ENCODE measurements around the gene OGFRL1.
A peak's percentile ranks its signal among the peaks of the same experiment; 100 is the strongest.
"Not testable (repeated sequence)": the region's sequence is repeated elsewhere in the genome, so short reads cannot be mapped to it uniquely, and the experiment has no call there.

OGFRL1 gene

GRCh38 chr6:71259888-71260604 lies 28.6 kb upstream of the OGFRL1 start:
- Histone ChIP-seq H3K4me1 (ENCODE audit: control insufficient read depth, insufficient read depth, low read length) (no peaks in the 10 kb centered on the region), H3K9me3 (ENCODE audit: control insufficient read depth, low read length) (no peaks in the 10 kb centered on the region), H3K36me3 (ENCODE audit: control insufficient read depth, insufficient read depth, low read length) (no peaks in the 10 kb centered on the region), H3K4me3 (ENCODE audit: low read length) (no peak overlapping the region), H3K9ac (ENCODE audit: low read length) (no peak overlapping the region), H3K27me3 (ENCODE audit: control insufficient read depth, insufficient read depth, low read length) (no peaks in the 10 kb centered on the region)

- Histone ChIP-seq H3K9ac (ENCODE audit: low read length) (no peak overlapping the region), H3K27me3 (ENCODE audit: control insufficient read depth, insufficient read depth, low read length) (no peaks in the 10 kb centered on the region), H3K4me1 (ENCODE audit: control insufficient read depth, insufficient read depth, low read length) (no peaks in the 10 kb centered on the region), H3K4me3 (ENCODE audit: low read length) (no peak overlapping the region), H3K36me3 (ENCODE audit: control insufficient read depth, insufficient read depth, low read length) (no peaks in the 10 kb centered on the region), H3K9me3 (ENCODE audit: control insufficient read depth, low read length) (no peaks in the 10 kb centered on the region)
Observed at GRCh38 chr6:71262914-71263313, 25.7 kb upstream of the OGFRL1 start.

GRCh38 chr6:71266392-71266791 lies 22.2 kb upstream of the OGFRL1 start:
- H3K4me1 ChIP-seq (ENCODE audit: control insufficient read depth, insufficient read depth, low read length); H3K27me3 ChIP-seq (ENCODE audit: control insufficient read depth, insufficient read depth, low read length): not testable (repeated sequence)

GRCh38 chr6:71268735-71269437 lies 19.7 kb upstream of the OGFRL1 start:
- H3K9ac ChIP-seq (ENCODE audit: low read length) = no peak overlapping the region
- H3K4me1 ChIP-seq (ENCODE audit: control insufficient read depth, insufficient read depth, low read length) = no peaks in the 10 kb centered on the region
- no peaks in the 10 kb centered on the region for H3K36me3 ChIP-seq (ENCODE audit: control insufficient read depth, insufficient read depth, low read length)
- no peak overlapping the region for H3K4me3 ChIP-seq (ENCODE audit: low read length)
- H3K9me3 ChIP-seq (ENCODE audit: control insufficient read depth, low read length) = no peaks in the 10 kb centered on the region
- H3K27me3 ChIP-seq (ENCODE audit: control insufficient read depth, insufficient read depth, low read length) = no peaks in the 10 kb centered on the region

More at GRCh38 chr6:71266392-71266791, 22.2 kb upstream of the OGFRL1 start:
- H3K4me3 ChIP-seq (ENCODE audit: low read length); H3K36me3 ChIP-seq (ENCODE audit: control insufficient read depth, insufficient read depth, low read length); H3K9me3 ChIP-seq (ENCODE audit: control insufficient read depth, low read length); H3K9ac ChIP-seq (ENCODE audit: low read length): not testable (repeated sequence)

GRCh38 chr6:71277926-71278600 lies 10.5 kb upstream of the OGFRL1 start:
- Histone ChIP-seq H3K36me3 (ENCODE audit: control insufficient read depth, insufficient read depth, low read length) (no peaks in the 10 kb centered on the region), H3K4me3 (ENCODE audit: low read length) (no peak overlapping the region), H3K9ac (ENCODE audit: low read length) (no peak overlapping the region), H3K4me1 (ENCODE audit: control insufficient read depth, insufficient read depth, low read length) (no peaks in the 10 kb centered on the region), H3K9me3 (ENCODE audit: control insufficient read depth, low read length) (no peaks in the 10 kb centered on the region), H3K27me3 (ENCODE audit: control insufficient read depth, insufficient read depth, low read length) (no peaks in the 10 kb centered on the region)

GRCh38 chr6:71279321-71279720 lies 9.3 kb upstream of the OGFRL1 start:
- no peak overlapping the region for H3K9ac ChIP-seq (ENCODE audit: low read length)
- no peaks in the 10 kb centered on the region for H3K27me3 ChIP-seq (ENCODE audit: control insufficient read depth, insufficient read depth, low read length)
- H3K4me1 ChIP-seq (ENCODE audit: control insufficient read depth, insufficient read depth, low read length) = no peaks in the 10 kb centered on the region
- no peak overlapping the region for H3K4me3 ChIP-seq (ENCODE audit: low read length)
- no peaks in the 10 kb centered on the region for H3K36me3 ChIP-seq (ENCODE audit: control insufficient read depth, insufficient read depth, low read length)
- H3K9me3 ChIP-seq (ENCODE audit: control insufficient read depth, low read length) = no peaks in the 10 kb centered on the region

- Histone ChIP-seq H3K36me3 (ENCODE audit: control insufficient read depth, insufficient read depth, low read length) (no peaks in the 10 kb centered on the region), H3K27me3 (ENCODE audit: control insufficient read depth, insufficient read depth, low read length) (no peaks in the 10 kb centered on the region), H3K4me3 (ENCODE audit: low read length) (no peak overlapping the region)
Observed at GRCh38 chr6:71279740-71280139, 8.9 kb upstream of the OGFRL1 start.

GRCh38 chr6:71280701-71281100 lies 7.9 kb upstream of the OGFRL1 start:
- H3K27me3 ChIP-seq (ENCODE audit: control insufficient read depth, insufficient read depth, low read length) = no peaks in the 10 kb centered on the region
- no peak overlapping the region for H3K9ac ChIP-seq (ENCODE audit: low read length)
- no peaks in the 10 kb centered on the region for H3K9me3 ChIP-seq (ENCODE audit: control insufficient read depth, low read length)
- H3K4me3 ChIP-seq (ENCODE audit: low read length) = no peak overlapping the region
- H3K36me3 ChIP-seq (ENCODE audit: control insufficient read depth, insufficient read depth, low read length) = no peaks in the 10 kb centered on the region
- no peaks in the 10 kb centered on the region for H3K4me1 ChIP-seq (ENCODE audit: control insufficient read depth, insufficient read depth, low read length)

More at GRCh38 chr6:71279740-71280139, 8.9 kb upstream of the OGFRL1 start:
- Histone ChIP-seq H3K4me1 (ENCODE audit: control insufficient read depth, insufficient read depth, low read length) (no peaks in the 10 kb centered on the region), H3K9me3 (ENCODE audit: control insufficient read depth, low read length) (no peaks in the 10 kb centered on the region), H3K9ac (ENCODE audit: low read length) (no peak overlapping the region)

- Histone ChIP-seq H3K27me3 (ENCODE audit: control insufficient read depth, insufficient read depth, low read length) (no peaks in the 10 kb centered on the region), H3K4me1 (ENCODE audit: control insufficient read depth, insufficient read depth, low read length) (no peaks in the 10 kb centered on the region), H3K9ac (ENCODE audit: low read length) (no peak overlapping the region), H3K9me3 (ENCODE audit: control insufficient read depth, low read length) (no peaks in the 10 kb centered on the region), H3K4me3 (ENCODE audit: low read length) (no peak overlapping the region), H3K36me3 (ENCODE audit: control insufficient read depth, insufficient read depth, low read length) (no peaks in the 10 kb centered on the region)
Observed at GRCh38 chr6:71284785-71285184, 3.8 kb upstream of the OGFRL1 start.

- Histone ChIP-seq H3K4me3 (ENCODE audit: low read length) (no peak overlapping the region), H3K4me1 (ENCODE audit: control insufficient read depth, insufficient read depth, low read length) (no peaks in the 10 kb centered on the region)
Observed at GRCh38 chr6:71287038-71287437, 1.6 kb upstream of the OGFRL1 start.

GRCh38 chr6:71287926-71288227 lies 734 bp upstream of the OGFRL1 start:
- no peaks in the 10 kb centered on the region for H3K4me1 ChIP-seq (ENCODE audit: control insufficient read depth, insufficient read depth, low read length)
- H3K9ac ChIP-seq (ENCODE audit: low read length) = peak overlapping the region; percentile 72

More at GRCh38 chr6:71287038-71287437, 1.6 kb upstream of the OGFRL1 start:
- no peaks in the 10 kb centered on the region for H3K27me3 ChIP-seq (ENCODE audit: control insufficient read depth, insufficient read depth, low read length)
- H3K9ac ChIP-seq (ENCODE audit: low read length) = no peak overlapping the region
- H3K36me3 ChIP-seq (ENCODE audit: control insufficient read depth, insufficient read depth, low read length) = no peaks in the 10 kb centered on the region
- no peaks in the 10 kb centered on the region for H3K9me3 ChIP-seq (ENCODE audit: control insufficient read depth, low read length)

GRCh38 chr6:71289039-71289801 lies 609 bp downstream of the OGFRL1 start:
- Histone ChIP-seq H3K9me3 (ENCODE audit: control insufficient read depth, low read length) (no peaks in the 10 kb centered on the region), H3K4me1 (ENCODE audit: control insufficient read depth, insufficient read depth, low read length) (no peaks in the 10 kb centered on the region), H3K27me3 (ENCODE audit: control insufficient read depth, insufficient read depth, low read length) (no peaks in the 10 kb centered on the region), H3K9ac (ENCODE audit: low read length) (peak overlapping the region; percentile 58), H3K36me3 (ENCODE audit: control insufficient read depth, insufficient read depth, low read length) (no peaks in the 10 kb centered on the region), H3K4me3 (ENCODE audit: low read length) (no peak overlapping the region)

More at GRCh38 chr6:71287926-71288227, 734 bp upstream of the OGFRL1 start:
- no peaks in the 10 kb centered on the region for H3K9me3 ChIP-seq (ENCODE audit: control insufficient read depth, low read length)
- H3K36me3 ChIP-seq (ENCODE audit: control insufficient read depth, insufficient read depth, low read length) = no peaks in the 10 kb centered on the region
- H3K27me3 ChIP-seq (ENCODE audit: control insufficient read depth, insufficient read depth, low read length) = no peaks in the 10 kb centered on the region
- peak overlapping the region; percentile 21 for H3K4me3 ChIP-seq (ENCODE audit: low read length)

All from mucosa of stomach (tissue), 1 donor.